ENCODE data around the gene TCFL5. TPM values are rescaled to one million over a fixed set of nuclear protein-coding genes. Genes with fewer than 3 reads are reported as not detected.

The TCFL5 gene
- total RNA-seq, 1 experiment from 2014 or later = 29.3 TPM

- H3K9me2 ChIP-seq (ENCODE audit: insufficient read depth) = no peaks in the 10 kb centered on the region
- ChIA-PET CTCF (no interaction called here), POLR2A (ENCODE audit: unreplicated experiment) (interaction anchor here (0.6 kb wide), 2 partner anchors 10 to 1017 kb away, joined by 3 to 4 read pairs; no protein-coding TSS in a partner anchor)
- peaks cover 44% of the 10 kb centered on the region for H3K4me1 ChIP-seq (replicated peaks; ENCODE audit: insufficient read depth)
- no peaks in the 10 kb centered on the region for H4K20me1 ChIP-seq (ENCODE audit: insufficient read depth)
- no peaks in the 10 kb centered on the region for H3K27me3 ChIP-seq (ENCODE audit: insufficient read depth, low read depth)
- H3K36me3 ChIP-seq (ENCODE audit: low read depth) = no peaks in the 10 kb centered on the region
- no peaks in the 10 kb centered on the region for H3K9me3 ChIP-seq (ENCODE audit: insufficient read depth, low read depth)
- no TSS peak for BruUV-seq (replicated peaks)
- no peaks in the 10 kb centered on the region for H3K79me2 ChIP-seq (ENCODE audit: low read depth)
- H3K4me2 ChIP-seq = no peak overlapping the region
- DNase-seq = no peak
- TF ChIP-seq CTCF (conservative IDR thresholded peaks at IDR 0.05) = no peak
- no peak for TF ChIP-seq EZH2 (IDR thresholded peaks at IDR 0.05; ENCODE audit: low read depth)
- H2AFZ ChIP-seq = no peak overlapping the region
- intact Hi-C loops (cut with micrococcal nuclease; ENCODE audit: unreplicated experiment) = no loop called here
- no peak overlapping the region for H3K27ac ChIP-seq
- peaks cover 24% of the 10 kb centered on the region; the same call in 1 of the 2 replicates for H3F3A ChIP-seq (ENCODE audit: insufficient read depth, low read depth)
- H3K4me3 ChIP-seq = no peak overlapping the region
These were observed 26.5 kb downstream of the TCFL5 start for GRCh38 chr20:62834967-62835730.

- Histone ChIP-seq H3K36me3 (ENCODE audit: low read depth) (no peaks in the 10 kb centered on the region), H3K9me3 (ENCODE audit: insufficient read depth, low read depth) (no peaks in the 10 kb centered on the region), H3K9me2 (ENCODE audit: insufficient read depth) (no peaks in the 10 kb centered on the region), H3K27ac (no peak overlapping the region), H3K4me3 (no peak overlapping the region), H3F3A (ENCODE audit: insufficient read depth, low read depth) (peaks cover 15% of the 10 kb centered on the region; the same call in 1 of the 2 replicates), H3K4me2 (peak overlapping the region; percentile 61), H3K79me2 (ENCODE audit: low read depth) (no peaks in the 10 kb centered on the region), H3K27me3 (ENCODE audit: insufficient read depth, low read depth) (no peaks in the 10 kb centered on the region), H2AFZ (no peak overlapping the region), H4K20me1 (ENCODE audit: insufficient read depth) (no peaks in the 10 kb centered on the region), H3K4me1 (replicated peaks; ENCODE audit: insufficient read depth) (peaks cover 38% of the 10 kb centered on the region)
- no peak for TF ChIP-seq EZH2 (IDR thresholded peaks at IDR 0.05; ENCODE audit: low read depth)
- no peak for TF ChIP-seq CTCF (conservative IDR thresholded peaks at IDR 0.05)
- CTCF ChIA-PET = interaction anchor here (0.6 to 1.4 kb wide), 2 partner anchors 18 to 39 kb away, joined by 3 to 4 read pairs; no protein-coding TSS in a partner anchor
- no TSS peak for BruUV-seq (replicated peaks)
- intact Hi-C loops (cut with micrococcal nuclease; ENCODE audit: unreplicated experiment) = no loop called here
- no peak for DNase-seq
- POLR2A ChIA-PET (ENCODE audit: unreplicated experiment) = no interaction called here
These were observed 28.7 kb downstream of the TCFL5 start for GRCh38 chr20:62832951-62833391.

- Histone ChIP-seq H2AFZ (no peak overlapping the region), H3K4me1 (replicated peaks; ENCODE audit: insufficient read depth) (peaks cover 33% of the 10 kb centered on the region), H3K4me2 (peak overlapping the region; percentile 61), H3K9me2 (ENCODE audit: insufficient read depth) (no peaks in the 10 kb centered on the region), H3K9me3 (ENCODE audit: insufficient read depth, low read depth) (no peaks in the 10 kb centered on the region), H3K27ac (no peak overlapping the region), H3K36me3 (ENCODE audit: low read depth) (no peaks in the 10 kb centered on the region), H3K27me3 (ENCODE audit: insufficient read depth, low read depth) (no peaks in the 10 kb centered on the region), H4K20me1 (ENCODE audit: insufficient read depth) (no peaks in the 10 kb centered on the region), H3F3A (ENCODE audit: insufficient read depth, low read depth) (peaks cover 15% of the 10 kb centered on the region; the same call in 1 of the 2 replicates), H3K4me3 (no peak overlapping the region), H3K79me2 (ENCODE audit: low read depth) (no peaks in the 10 kb centered on the region)
- BruUV-seq (replicated peaks) = no TSS peak
- no peak for TF ChIP-seq EZH2 (IDR thresholded peaks at IDR 0.05; ENCODE audit: low read depth)
- TF ChIP-seq CTCF (conservative IDR thresholded peaks at IDR 0.05) = no peak
- POLR2A ChIA-PET (ENCODE audit: unreplicated experiment) = interaction anchor here (0.7 kb wide), 1 partner anchor 56 kb away, joined by 3 read pairs; no protein-coding TSS in a partner anchor
- DNase-seq = peak in 1 of 2 experiments; percentile 32
- intact Hi-C loops (cut with micrococcal nuclease; ENCODE audit: unreplicated experiment) = no loop called here
- CTCF ChIA-PET = interaction anchor here (0.6 to 1.4 kb wide), 2 partner anchors 17 to 38 kb away, joined by 3 to 4 read pairs; no protein-coding TSS in a partner anchor
These were observed 29.3 kb downstream of the TCFL5 start for GRCh38 chr20:62832212-62832922.
